ENCODE data around the gene IL13RA1. TPM values are rescaled to one million over a fixed set of nuclear protein-coding genes. Genes with fewer than 3 reads are reported as not detected.
"Not testable (repeated sequence)": the region's sequence is repeated elsewhere in the genome, so short reads cannot be mapped to it uniquely, and the experiment has no call there.

The IL13RA1 gene
- total and polyA plus RNA-seq, 5 experiments from 2014 or later = 0.06 to 1.3 (median 0.50) TPM; not detected in 1

GRCh38 chrX:118716833-118717232 is 10.6 kb upstream of the IL13RA1 start:
- H3K27ac Mint-ChIP-seq, H3K27me3 Mint-ChIP-seq, H3K4me3 Mint-ChIP-seq, DNase-seq, POLR2A ChIA-PET, H3K9me3 Mint-ChIP-seq, H3K36me3 Mint-ChIP-seq, ATAC-seq: not testable (repeated sequence)
- peaks cover 0 to 33% (median 1%) of the 10 kb centered on the region in 4 donors for H3K4me1 Mint-ChIP-seq

- Mint-ChIP-seq H3K9me3 (peaks cover 0 to 3% (median 0%) of the 10 kb centered on the region in 9 donors), H3K36me3 (no peaks in the 10 kb centered on the region), H3K4me1 (peaks cover 0 to 33% (median 2%) of the 10 kb centered on the region in 4 donors), H3K27ac (no peak overlapping the region), H3K27me3 (peaks cover 0 to 13% (median 4%) of the 10 kb centered on the region in 5 donors), H3K4me3 (no peak overlapping the region)
- ATAC-seq = no peak
- no peak for DNase-seq
- POLR2A ChIA-PET = no interaction called here
Measured at GRCh38 chrX:118717678-118718391, 9.6 kb upstream of the IL13RA1 start.

DNA sequence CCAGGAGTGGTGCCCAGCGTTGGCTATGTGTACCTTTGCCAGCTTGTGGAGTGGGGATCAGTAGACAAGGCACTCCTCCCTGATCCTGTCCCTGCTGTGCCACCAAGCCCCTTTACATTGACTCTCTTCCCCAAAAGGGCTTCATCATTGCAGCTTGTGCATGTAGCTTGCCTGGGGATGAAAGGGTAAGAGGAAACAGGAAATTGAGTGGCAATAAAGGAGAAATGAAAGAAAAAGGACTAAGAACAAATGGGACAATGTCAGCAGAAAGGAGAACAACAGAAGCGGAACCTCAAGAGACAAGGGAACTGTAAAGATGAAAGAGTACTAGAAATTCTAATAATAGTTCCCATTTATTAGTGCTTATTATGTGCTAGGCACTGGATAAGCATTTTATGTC is 8.7 kb upstream of the IL13RA1 start:
- peaks cover 0 to 15% (median 4%) of the 10 kb centered on the region in 5 donors for H3K27me3 Mint-ChIP-seq
- H3K4me1 Mint-ChIP-seq = peaks cover 0 to 38% (median 2%) of the 10 kb centered on the region in 4 donors
- H3K4me3 Mint-ChIP-seq = peak overlapping the region in 1 of 10 donors; percentile 50
- ATAC-seq (no peak), DNase-seq (no peak)
- peaks cover 0 to 3% (median 0%) of the 10 kb centered on the region in 9 donors for H3K9me3 Mint-ChIP-seq
- no peak overlapping the region for H3K27ac Mint-ChIP-seq
- no peaks in the 10 kb centered on the region for H3K36me3 Mint-ChIP-seq
- POLR2A ChIA-PET = no interaction called here

GRCh38 chrX:118720058-118720707 is 7.2 kb upstream of the IL13RA1 start:
- DNase-seq (no peak), ATAC-seq (no peak)
- Mint-ChIP-seq H3K4me1 (peaks cover 0 to 51% (median 2%) of the 10 kb centered on the region in 4 donors), H3K4me3 (no peak overlapping the region), H3K36me3 (no peaks in the 10 kb centered on the region), H3K27me3 (peaks cover 2 to 21% (median 8%) of the 10 kb centered on the region in 5 donors), H3K9me3 (peaks cover 0 to 4% (median 0%) of the 10 kb centered on the region in 9 donors), H3K27ac (peak overlapping the region in 1 of 10 donors; percentile 75)
- POLR2A ChIA-PET = no interaction called here

GRCh38 chrX:118723376-118723775 is 4.0 kb upstream of the IL13RA1 start:
- ATAC-seq (no peak), DNase-seq (no peak)
- H3K36me3 Mint-ChIP-seq = no peaks in the 10 kb centered on the region
- peaks cover 1 to 57% (median 5%) of the 10 kb centered on the region in 4 donors for H3K4me1 Mint-ChIP-seq
- H3K27me3 Mint-ChIP-seq = peaks cover 6 to 26% (median 19%) of the 10 kb centered on the region in 5 donors
- POLR2A ChIA-PET = no interaction called here
- peaks cover 0 to 4% (median 0%) of the 10 kb centered on the region in 9 donors for H3K9me3 Mint-ChIP-seq
- no peak overlapping the region for H3K4me3 Mint-ChIP-seq
- no peak overlapping the region for H3K27ac Mint-ChIP-seq

- POLR2A ChIA-PET = no interaction called here
- peaks cover 1 to 54% (median 5%) of the 10 kb centered on the region in 4 donors for H3K4me1 Mint-ChIP-seq
Measured at GRCh38 chrX:118724365-118724764, 3.0 kb upstream of the IL13RA1 start.

DNA sequence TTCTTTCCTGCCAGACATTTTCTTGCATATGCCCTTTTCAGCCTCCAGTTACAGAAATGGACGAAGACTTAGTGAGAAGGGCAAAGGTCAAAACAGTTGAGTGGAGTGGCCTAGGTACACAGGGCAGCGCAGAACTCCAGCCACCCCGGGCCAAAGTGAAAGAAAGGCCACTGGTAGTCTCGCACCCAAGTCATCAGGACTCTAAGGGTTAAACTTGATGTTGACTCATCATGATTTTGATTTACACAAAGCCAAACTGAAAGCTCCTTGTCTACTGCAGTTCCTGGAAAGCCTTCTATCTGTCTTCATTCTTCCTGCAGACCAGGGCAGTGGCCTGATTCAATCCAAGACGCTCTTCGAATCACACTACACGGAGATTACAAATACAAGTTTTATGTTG is 2.6 kb upstream of the IL13RA1 start:
- DNase-seq (no peak), ATAC-seq (no peak)
- Mint-ChIP-seq H3K4me1 (peaks cover 1 to 50% (median 5%) of the 10 kb centered on the region in 4 donors), H3K27ac (no peak overlapping the region), H3K9me3 (peaks cover 0 to 6% (median 0%) of the 10 kb centered on the region in 9 donors), H3K27me3 (peaks cover 4 to 26% (median 16%) of the 10 kb centered on the region in 5 donors), H3K4me3 (no peak overlapping the region), H3K36me3 (no peaks in the 10 kb centered on the region)
- POLR2A ChIA-PET = no interaction called here

More at GRCh38 chrX:118724365-118724764, 3.0 kb upstream of the IL13RA1 start:
- DNase-seq = no peak
- H3K4me3 Mint-ChIP-seq = peak overlapping the region in 1 of 10 donors; percentile 36
- H3K27ac Mint-ChIP-seq = peak overlapping the region in 1 of 10 donors; percentile 35
- ATAC-seq = no peak
- no peaks in the 10 kb centered on the region for H3K36me3 Mint-ChIP-seq
- H3K27me3 Mint-ChIP-seq = peaks cover 4 to 26% (median 16%) of the 10 kb centered on the region in 5 donors
- peaks cover 0 to 6% (median 0%) of the 10 kb centered on the region in 9 donors for H3K9me3 Mint-ChIP-seq

DNA sequence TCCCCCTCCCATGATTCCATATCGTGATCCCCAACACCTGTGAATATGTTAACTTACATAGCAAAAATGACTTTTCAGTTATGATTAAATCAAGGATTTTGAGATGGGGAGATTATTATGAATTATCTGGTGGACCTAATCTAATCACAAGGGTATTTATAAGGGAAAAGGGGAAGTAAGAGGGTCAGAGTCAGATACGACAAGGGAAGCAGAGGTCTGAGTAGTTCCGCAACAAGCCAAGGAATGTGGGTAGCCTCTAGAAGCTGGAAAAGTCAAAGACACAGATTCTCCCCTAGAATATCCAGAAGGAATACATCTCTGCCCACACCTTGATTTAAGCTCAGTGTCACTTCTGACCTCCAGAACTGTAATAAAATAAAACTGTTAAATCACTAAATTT is 1.0 kb upstream of the IL13RA1 start:
- POLR2A ChIA-PET = interaction anchor here (0.6 kb wide), 1 partner anchor 9 kb away, joined by 3 read pairs; no protein-coding TSS in a partner anchor
- Mint-ChIP-seq H3K27ac (no peak overlapping the region), H3K4me3 (peak overlapping the region in 8 of 10 donors; percentile 13 to 70 (median 49)), H3K4me1 (peaks cover 1 to 48% (median 5%) of the 10 kb centered on the region in 4 donors), H3K9me3 (peaks cover 0 to 3% (median 0%) of the 10 kb centered on the region in 9 donors), H3K27me3 (peaks cover 7 to 26% (median 15%) of the 10 kb centered on the region in 5 donors), H3K36me3 (no peaks in the 10 kb centered on the region)
- no peak for DNase-seq
- no peak for ATAC-seq

GRCh38 chrX:118727686-118728339 is 407 bp downstream of the IL13RA1 start:
- peak in 1 of 2 donors; percentile 41 for ATAC-seq
- H3K4me3 Mint-ChIP-seq = peak overlapping the region; percentile 49 to 77 (median 62)
- H3K36me3 Mint-ChIP-seq = no peaks in the 10 kb centered on the region
- POLR2A ChIA-PET = interaction anchor here (0.6 kb wide), 1 partner anchor 1856 kb away, joined by 3 read pairs; no protein-coding TSS in a partner anchor
- H3K27me3 Mint-ChIP-seq = peaks cover 7 to 26% (median 15%) of the 10 kb centered on the region in 5 donors
- H3K27ac Mint-ChIP-seq = no peak overlapping the region
- H3K9me3 Mint-ChIP-seq = peaks cover 0 to 3% (median 0%) of the 10 kb centered on the region in 9 donors
- peaks cover 1 to 48% (median 4%) of the 10 kb centered on the region in 4 donors for H3K4me1 Mint-ChIP-seq
- DNase-seq = no peak

- H3K36me3 Mint-ChIP-seq = no peaks in the 10 kb centered on the region
- peak overlapping the region in 1 of 10 donors; percentile 48 for H3K27ac Mint-ChIP-seq
- peak overlapping the region in 2 of 10 donors; percentile 23 to 59 for H3K4me3 Mint-ChIP-seq
- ATAC-seq (no peak), DNase-seq (no peak)
- H3K9me3 Mint-ChIP-seq = peaks cover 0 to 4% (median 0%) of the 10 kb centered on the region in 9 donors
- peaks cover 1 to 38% (median 4%) of the 10 kb centered on the region in 4 donors for H3K4me1 Mint-ChIP-seq
- H3K27me3 Mint-ChIP-seq = peaks cover 10 to 24% (median 13%) of the 10 kb centered on the region in 5 donors
- POLR2A ChIA-PET = no interaction called here
Measured at GRCh38 chrX:118729042-118729652, 1.7 kb downstream of the IL13RA1 start.

GRCh38 chrX:118730500-118731247 is 3.3 kb downstream of the IL13RA1 start:
- Mint-ChIP-seq H3K36me3 (no peaks in the 10 kb centered on the region), H3K9me3 (peaks cover 0 to 5% (median 2%) of the 10 kb centered on the region in 9 donors), H3K4me1 (peaks cover 1 to 25% (median 4%) of the 10 kb centered on the region in 4 donors), H3K27ac (peak overlapping the region in 1 of 10 donors; percentile 9), H3K27me3 (peaks cover 13 to 22% (median 15%) of the 10 kb centered on the region in 5 donors), H3K4me3 (no peak overlapping the region)
- DNase-seq = no peak
- POLR2A ChIA-PET = no interaction called here
- ATAC-seq = no peak

Data from naive thymus-derived CD8-positive, alpha-beta T cell (primary cell).